GM18507 (cell line): ENCODE data around the gene IGF2BP3.

Source experiments
- DNase-seq: peaks from one replicate; pipeline ENCODE4 v3.0.0; 2011; ENCODE audit warnings: low read depth; ENCODE audit not compliant: insufficient read length; ENCODE audit errors: extremely low spot score
- FAIRE-seq: peaks from 2 replicates; lab custom pipeline; 2011; peaks lifted over from hg19 to GRCh38; lab: Jason Lieb, UNC

Gene IGF2BP3

DNA sequence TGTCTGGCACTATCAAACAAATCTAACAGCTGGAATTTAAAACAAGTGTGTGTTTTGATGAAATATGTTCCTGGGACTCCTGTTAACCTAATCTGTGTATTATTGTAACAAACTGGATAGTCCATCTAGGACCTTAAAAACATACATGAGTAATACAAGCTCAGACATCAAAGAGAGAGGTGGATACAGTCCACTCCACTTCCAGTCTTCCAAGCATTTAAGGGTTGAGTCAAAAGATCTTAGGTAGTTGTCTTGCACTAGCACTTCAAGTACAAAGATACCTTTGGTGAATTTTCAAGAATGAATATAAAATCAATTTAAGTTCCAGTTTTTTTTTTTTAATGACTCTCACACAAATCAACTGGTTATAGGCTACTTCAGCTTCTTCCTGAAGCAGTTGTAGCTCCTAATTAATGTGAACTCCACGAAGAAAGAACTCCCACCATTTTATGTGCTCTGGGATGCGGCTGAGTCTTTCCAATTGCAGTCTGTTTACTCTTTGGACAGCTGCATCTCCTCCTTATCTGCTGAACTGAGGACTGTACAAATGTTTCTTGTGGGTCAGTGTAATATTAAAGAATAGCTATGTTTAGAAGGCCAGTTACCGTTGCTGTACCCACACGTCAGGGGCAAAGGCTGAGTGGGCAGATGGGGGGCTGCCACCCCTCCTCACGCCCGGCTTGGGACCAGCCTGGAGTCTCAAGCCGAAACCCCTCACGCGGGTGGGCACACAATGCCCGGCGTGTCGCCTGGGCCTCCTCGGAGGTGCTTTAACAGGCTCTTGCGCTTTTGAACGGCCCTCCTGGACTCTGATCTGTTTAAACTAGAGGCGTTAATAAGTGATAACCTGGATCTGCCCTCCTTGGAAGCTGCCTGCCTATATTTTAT is 2.9 kb upstream of the IGF2BP3 start:
- FAIRE-seq (peak; percentile 59), DNase-seq (no peak)

- FAIRE-seq (peak; percentile 18), DNase-seq (no peak)
These were observed 2.3 kb upstream of the IGF2BP3 start for GRCh38 chr7:23472556-23472955.

- FAIRE-seq = peak; percentile 46
These were observed 1.8 kb upstream of the IGF2BP3 start for GRCh38 chr7:23472046-23472445.

DNA sequence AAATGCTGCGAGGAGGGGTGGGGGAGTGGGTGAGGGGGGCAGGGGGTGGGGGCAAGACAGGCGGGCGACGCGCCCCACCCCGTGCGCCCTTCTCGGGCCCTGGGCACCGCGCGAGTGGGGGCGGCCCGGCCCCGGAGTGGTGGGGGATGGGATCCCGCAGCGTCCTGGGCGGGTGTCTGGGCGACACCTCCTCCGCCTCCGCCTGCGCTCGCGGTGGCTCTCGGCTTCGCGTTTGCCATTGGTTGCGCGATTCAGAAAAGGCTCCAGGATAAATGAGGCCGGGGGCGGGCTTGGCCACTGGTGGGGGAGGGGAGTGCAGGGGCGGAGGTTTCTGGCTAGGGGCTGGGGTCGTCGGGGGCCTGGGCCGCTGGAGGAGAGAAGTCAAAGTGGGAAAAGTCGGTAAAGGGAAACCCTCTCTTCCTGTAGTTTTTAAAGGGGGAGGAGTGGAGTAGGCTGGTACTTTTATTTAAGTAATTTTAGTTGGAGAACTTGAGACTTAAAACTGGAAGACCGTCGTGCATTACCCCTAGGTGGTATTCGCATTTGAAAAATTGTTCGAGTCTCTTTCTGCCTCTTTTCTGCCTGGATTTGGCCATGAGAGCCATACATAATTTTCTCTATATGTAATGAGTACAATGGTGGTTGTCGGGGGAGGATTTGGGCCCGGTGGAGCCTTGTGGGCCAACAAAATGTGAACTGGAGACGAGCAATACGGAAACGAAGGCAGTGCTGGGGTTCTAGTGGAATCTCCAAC is 992 bp upstream of the IGF2BP3 start:
- DNase-seq (no peak), FAIRE-seq (peak; percentile 70)

More at GRCh38 chr7:23472046-23472445, 1.8 kb upstream of the IGF2BP3 start:
- no peak for DNase-seq

DNA sequence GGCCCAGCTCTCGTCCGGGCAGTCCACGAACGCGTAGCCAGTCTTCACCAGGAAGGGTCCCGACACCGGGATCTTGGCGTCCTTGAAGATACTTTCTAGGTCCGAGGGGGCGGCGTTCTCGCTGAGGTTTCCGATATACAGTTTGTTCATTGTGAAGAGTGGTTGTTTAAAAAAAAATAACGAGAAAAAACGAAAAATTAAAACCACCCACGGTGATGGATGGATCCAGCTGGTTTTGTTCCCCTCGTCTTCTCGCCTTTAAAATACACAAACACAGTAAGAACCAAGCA is 385 bp downstream of the IGF2BP3 start:
- DNase-seq (no peak), FAIRE-seq (no peak)

GRCh38 chr7:23469150-23469960 is 936 bp downstream of the IGF2BP3 start:
- no peak for FAIRE-seq

DNA sequence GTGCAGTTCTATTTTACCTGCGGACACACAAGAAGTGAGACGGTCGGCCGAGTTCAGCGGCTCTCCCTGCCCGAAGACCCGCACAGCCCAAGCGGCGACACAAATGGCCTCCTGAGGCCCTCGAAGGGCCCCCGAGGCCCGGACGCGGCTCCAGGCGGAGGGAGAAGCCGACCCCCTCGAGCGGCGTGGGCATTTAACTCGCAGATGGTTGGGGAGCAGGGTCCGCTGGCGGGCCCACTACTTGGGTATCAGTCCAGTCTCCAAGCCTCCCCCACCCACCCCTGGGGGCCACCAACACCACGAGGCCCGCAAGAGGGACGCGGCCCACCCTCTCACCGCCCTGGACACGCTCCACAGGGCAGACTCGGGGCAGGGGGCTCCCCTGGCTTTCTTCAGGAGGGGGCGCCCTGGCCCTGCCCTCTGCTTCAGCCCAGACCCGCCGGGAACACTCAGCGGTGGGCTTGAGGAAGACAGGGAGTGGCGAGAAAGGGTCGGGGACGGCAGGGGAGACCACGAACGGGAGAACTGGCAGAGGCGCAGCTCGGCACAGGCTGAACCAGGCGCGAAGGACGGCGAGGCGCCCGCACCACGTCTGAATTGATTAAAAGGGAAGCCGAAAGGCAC is 1.7 kb downstream of the IGF2BP3 start:
- FAIRE-seq = no peak
- DNase-seq = no peak

More at GRCh38 chr7:23469150-23469960, 936 bp downstream of the IGF2BP3 start:
- no peak for DNase-seq

DNA sequence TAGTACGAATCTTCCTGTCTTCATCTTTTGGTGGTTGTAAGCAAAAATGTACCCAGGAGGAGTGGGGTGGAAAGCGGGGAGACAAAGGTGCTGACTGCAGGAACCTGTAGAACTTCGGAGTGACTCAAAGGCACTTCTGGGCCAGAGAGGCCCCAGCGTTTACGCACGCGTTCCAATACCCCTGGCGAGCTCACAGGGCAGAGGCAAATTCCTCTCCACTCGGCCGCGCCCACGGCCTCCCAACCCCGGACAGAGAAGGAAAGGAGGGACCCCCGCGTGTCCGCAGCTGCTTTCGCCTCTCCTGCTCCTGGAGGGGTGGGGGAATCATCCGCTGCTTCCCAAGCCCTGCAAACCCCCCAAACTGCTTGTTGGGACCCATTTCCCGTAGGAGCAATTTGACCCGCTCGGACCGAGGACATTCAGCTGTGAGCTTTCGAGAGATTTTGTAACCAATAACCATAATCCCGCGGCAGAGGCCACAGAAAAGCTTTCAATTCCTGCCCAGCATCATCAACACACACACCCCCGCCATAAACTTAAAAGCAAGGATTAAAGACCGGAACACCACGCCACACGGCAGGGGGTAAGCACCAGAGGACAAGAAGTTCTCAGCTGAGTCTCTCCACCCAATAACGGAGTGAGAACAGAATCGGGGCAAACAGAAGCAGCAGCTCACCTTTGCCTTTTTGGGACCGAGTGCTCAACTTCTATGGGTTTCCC is 2.3 kb downstream of the IGF2BP3 start:
- FAIRE-seq (peak; percentile 72), DNase-seq (no peak)

DNA sequence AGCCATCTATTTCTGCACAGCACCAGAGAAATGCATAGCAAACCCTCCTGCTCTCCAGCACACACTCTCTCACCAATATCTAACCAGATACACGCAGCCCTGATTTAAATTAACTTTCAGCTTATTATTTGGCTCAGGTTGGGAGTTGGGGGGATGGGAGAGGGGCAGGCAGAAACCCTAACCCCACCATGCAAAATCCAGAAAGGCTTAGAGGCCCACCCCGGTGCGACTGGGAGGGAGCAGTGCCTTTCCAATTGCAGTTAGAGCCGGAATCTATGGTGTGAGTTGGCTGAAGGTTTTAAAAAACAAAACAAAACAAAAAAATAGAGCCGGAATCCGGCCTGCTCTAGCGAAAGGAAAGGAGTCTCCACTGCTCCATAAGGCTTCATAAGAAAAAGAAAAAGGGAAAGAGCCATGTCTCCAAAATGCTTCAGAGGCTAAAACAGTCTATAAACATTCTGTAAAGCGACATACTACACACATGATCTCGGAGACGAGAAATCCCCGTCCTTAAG is 2.9 kb downstream of the IGF2BP3 start:
- no peak for FAIRE-seq
- DNase-seq = no peak

DNA sequence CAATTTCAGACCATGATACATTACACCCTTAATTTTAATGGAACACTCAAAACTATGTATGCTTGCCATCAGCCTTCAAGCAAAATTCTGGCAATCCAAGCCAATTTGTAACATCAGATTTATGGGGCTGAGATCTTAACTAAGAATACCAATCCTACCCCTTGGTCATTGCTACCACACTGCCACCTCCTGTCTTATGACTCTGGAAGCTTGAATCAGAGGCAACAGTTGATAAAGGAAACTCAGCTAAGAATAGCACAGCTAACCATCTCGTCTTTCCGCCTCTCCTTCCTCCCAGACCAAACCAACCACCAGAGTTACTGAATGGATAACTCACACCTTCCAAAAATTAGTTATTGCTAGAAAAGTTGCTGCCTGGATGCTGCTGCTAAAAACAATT is 7.4 kb downstream of the IGF2BP3 start:
- DNase-seq (no peak), FAIRE-seq (peak; percentile 67)

DNA sequence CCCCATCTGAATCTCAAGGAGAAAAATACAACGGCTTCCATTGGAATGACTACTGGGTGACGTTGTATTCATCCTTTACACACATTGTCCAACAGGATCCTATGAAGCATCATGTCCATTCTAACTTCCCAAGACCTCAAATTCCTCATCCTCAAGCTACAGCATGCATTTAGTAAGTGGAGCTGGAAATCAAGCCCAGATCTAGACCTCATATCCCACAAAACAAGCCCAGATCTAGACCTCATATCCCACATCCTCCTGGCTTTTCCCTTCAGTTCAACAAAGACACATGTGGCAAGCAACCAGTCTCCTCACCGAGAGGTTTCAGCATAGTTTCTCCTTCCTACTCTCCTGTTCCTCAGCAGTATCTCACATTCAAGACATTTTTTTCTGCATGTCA is 12.2 kb downstream of the IGF2BP3 start:
- DNase-seq (no peak), FAIRE-seq (no peak)

GRCh38 chr7:23456093-23456492 is 14.2 kb downstream of the IGF2BP3 start:
- no peak for FAIRE-seq

DNA sequence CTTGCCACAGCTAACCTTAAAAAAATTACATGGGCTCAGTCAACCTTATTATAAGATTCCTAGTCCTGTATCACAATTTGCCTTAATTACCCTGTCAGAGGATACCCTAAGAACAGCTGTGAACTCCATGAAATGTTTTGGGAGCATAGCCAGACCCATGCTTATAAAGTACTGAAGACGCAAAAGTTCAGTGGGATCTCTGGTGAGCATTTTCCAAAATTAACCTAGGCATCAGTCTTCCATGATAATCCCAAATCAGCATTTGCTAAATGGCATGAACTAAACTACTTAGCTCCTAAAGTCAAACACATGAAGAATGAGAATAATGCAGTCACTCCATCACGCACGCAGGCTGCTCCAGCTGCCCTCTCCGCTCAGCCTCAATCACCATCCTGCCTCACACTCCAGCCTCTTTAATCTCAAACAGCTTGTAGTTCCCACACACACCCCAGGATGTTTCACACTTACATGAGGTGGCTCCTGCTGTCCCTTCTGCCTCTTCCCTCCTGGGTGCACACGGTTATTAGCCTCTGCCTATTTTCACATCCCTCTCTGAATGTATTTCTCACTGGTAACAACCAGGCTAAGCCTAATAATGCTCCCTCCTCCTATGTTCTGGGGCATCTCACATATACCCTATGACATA is 15.3 kb downstream of the IGF2BP3 start:
- FAIRE-seq (no peak), DNase-seq (no peak)

More at GRCh38 chr7:23456093-23456492, 14.2 kb downstream of the IGF2BP3 start:
- DNase-seq = no peak

GRCh38 chr7:23450518-23450917 is 19.8 kb downstream of the IGF2BP3 start:
- peak; percentile 33 for FAIRE-seq

DNA sequence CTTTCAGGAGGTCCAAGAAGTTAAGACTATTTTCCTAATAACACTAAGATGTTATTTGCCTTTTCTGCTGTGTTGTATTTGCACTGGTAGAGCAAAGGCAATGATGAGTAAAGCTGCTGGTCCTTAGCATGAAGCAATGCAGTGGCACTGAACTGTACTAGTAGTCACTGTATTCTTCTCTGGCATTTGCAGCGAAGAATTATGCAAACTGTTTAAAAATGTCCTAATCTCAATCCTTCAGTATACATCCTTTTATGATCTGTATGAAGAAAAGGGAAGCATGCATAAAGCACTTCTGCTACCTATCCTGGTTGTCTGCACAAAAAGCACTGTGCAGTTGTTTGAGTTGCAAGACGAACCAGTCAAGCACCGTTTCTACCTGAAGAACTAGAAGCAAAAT is 20.4 kb downstream of the IGF2BP3 start:
- DNase-seq = no peak
- peak; percentile 59 for FAIRE-seq

More at GRCh38 chr7:23450518-23450917, 19.8 kb downstream of the IGF2BP3 start:
- DNase-seq = no peak

GRCh38 chr7:23445326-23445725 is 25.0 kb downstream of the IGF2BP3 start:
- no peak for FAIRE-seq
- no peak for DNase-seq

GRCh38 chr7:23443974-23444373 is 26.3 kb downstream of the IGF2BP3 start:
- DNase-seq = no peak
- FAIRE-seq = peak; percentile 61

GRCh38 chr7:23438171-23438570 is 32.1 kb downstream of the IGF2BP3 start:
- no peak for DNase-seq
- peak; percentile 48 for FAIRE-seq
